Measurements from ENCODE around the gene RUNX1. TPM values are rescaled to one million over a fixed set of nuclear protein-coding genes. Genes with fewer than 3 reads are reported as not detected.

The RUNX1 gene
- total RNA-seq, 1 donor from 2014 or later, result 0.47 TPM

DNA sequence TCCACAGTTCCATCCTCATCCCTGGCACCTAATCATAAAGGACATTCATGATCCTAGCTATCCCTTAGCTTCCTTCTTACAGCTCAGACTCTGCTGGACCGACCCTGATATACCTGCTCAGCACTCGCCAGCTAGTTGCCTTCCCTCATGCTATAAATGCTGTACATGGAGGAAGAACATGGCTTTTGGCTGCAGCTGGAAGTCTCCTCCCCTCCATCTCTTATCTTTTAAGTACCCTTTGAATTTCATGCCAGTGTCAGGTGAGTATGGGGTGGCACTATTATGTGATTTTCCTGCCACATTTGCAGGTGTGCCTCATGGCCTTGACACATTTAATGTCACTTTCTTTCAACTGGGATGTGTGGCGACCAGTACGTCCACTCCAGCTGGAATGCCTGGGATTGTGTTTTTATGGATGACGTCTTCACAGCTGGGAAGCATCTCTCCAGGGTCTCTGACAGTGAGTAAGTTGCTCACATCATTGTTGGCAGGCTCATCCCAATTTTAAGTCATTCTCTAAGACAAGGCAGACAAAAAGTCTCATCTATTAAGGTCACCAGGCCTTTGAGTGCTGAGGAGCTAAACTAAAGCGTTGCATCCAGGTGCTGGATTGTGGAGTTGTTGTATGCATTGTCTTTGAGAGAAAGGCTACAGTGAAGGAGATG, 43.4 kb downstream of the RUNX1 start:
- peaks cover 1% of the 10 kb centered on the region for H3K27me3 Mint-ChIP-seq (ENCODE audit: unreplicated experiment)
- no peak overlapping the region for H3K4me3 Mint-ChIP-seq (ENCODE audit: unreplicated experiment)
- DNase-seq, result no peak
- H3K27ac Mint-ChIP-seq (ENCODE audit: unreplicated experiment), result no peak overlapping the region
- no peaks in the 10 kb centered on the region for H3K36me3 Mint-ChIP-seq (ENCODE audit: unreplicated experiment)
- peaks cover 2% of the 10 kb centered on the region for H3K9me3 Mint-ChIP-seq (ENCODE audit: unreplicated experiment)
- no peaks in the 10 kb centered on the region for H3K4me1 Mint-ChIP-seq (ENCODE audit: low read depth, unreplicated experiment)
- TF ChIP-seq, protein P1, sequence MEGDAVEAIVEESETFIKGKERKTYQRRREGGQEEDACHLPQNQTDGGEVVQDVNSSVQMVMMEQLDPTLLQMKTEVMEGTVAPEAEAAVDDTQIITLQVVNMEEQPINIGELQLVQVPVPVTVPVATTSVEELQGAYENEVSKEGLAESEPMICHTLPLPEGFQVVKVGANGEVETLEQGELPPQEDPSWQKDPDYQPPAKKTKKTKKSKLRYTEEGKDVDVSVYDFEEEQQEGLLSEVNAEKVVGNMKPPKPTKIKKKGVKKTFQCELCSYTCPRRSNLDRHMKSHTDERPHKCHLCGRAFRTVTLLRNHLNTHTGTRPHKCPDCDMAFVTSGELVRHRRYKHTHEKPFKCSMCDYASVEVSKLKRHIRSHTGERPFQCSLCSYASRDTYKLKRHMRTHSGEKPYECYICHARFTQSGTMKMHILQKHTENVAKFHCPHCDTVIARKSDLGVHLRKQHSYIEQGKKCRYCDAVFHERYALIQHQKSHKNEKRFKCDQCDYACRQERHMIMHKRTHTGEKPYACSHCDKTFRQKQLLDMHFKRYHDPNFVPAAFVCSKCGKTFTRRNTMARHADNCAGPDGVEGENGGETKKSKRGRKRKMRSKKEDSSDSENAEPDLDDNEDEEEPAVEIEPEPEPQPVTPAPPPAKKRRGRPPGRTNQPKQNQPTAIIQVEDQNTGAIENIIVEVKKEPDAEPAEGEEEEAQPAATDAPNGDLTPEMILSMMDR (IDR thresholded peaks at IDR 0.05; ENCODE audit: partially characterized antibody, unreplicated experiment), result no peak

DNA sequence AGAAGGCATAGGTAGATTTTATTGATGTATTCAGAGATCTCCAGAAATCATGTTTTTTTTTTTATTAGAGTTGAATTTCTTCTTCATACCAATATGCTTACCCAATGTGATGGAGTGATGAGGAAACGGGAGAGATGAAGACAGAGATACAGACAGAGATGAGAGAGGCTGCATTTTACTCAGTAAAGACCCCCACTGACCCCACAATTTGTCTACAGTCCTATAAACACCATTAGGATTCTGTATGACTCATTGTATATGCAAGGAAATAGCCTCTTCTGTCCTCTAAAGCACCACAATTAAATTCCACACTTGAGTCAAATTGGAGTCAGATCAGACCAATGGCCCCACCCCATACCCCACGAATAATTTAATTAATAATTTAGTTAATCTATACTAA, 44.0 kb downstream of the RUNX1 start:
- no peak overlapping the region for H3K4me3 Mint-ChIP-seq (ENCODE audit: unreplicated experiment)
- H3K36me3 Mint-ChIP-seq (ENCODE audit: unreplicated experiment), result no peaks in the 10 kb centered on the region
- peaks cover 1% of the 10 kb centered on the region for H3K27me3 Mint-ChIP-seq (ENCODE audit: unreplicated experiment)
- no peak for DNase-seq
- TF ChIP-seq, protein P1 (IDR thresholded peaks at IDR 0.05; ENCODE audit: partially characterized antibody, unreplicated experiment), result no peak
- peaks cover 2% of the 10 kb centered on the region for H3K9me3 Mint-ChIP-seq (ENCODE audit: unreplicated experiment)
- H3K4me1 Mint-ChIP-seq (ENCODE audit: low read depth, unreplicated experiment), result no peaks in the 10 kb centered on the region
- no peak overlapping the region for H3K27ac Mint-ChIP-seq (ENCODE audit: unreplicated experiment)

DNA sequence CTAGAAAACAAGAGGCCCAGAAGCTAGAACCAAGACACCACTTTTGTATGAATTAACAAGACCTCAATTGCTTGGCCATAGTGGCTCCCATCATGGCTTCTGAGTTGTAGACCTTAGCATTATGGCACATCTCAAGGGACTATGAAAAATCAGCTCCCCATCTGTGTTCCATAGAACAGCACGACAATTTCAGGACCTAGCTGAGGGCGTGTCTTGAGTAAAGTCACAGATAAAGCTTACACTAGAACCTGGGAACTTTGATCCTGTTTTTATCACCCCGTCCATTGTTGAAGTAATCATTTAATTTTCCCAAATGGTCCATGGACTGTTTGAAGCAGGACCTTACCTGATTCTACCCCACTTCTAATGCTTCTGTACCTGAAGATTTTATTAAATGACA, 44.8 kb downstream of the RUNX1 start:
- TF ChIP-seq, protein P1 (IDR thresholded peaks at IDR 0.05; ENCODE audit: partially characterized antibody, unreplicated experiment), result no peak
- no peak overlapping the region for H3K4me3 Mint-ChIP-seq (ENCODE audit: unreplicated experiment)
- H3K4me1 Mint-ChIP-seq (ENCODE audit: low read depth, unreplicated experiment), result no peaks in the 10 kb centered on the region
- DNase-seq, result no peak
- peaks cover 1% of the 10 kb centered on the region for H3K27me3 Mint-ChIP-seq (ENCODE audit: unreplicated experiment)
- peaks cover 2% of the 10 kb centered on the region for H3K9me3 Mint-ChIP-seq (ENCODE audit: unreplicated experiment)
- H3K27ac Mint-ChIP-seq (ENCODE audit: unreplicated experiment), result no peak overlapping the region
- no peaks in the 10 kb centered on the region for H3K36me3 Mint-ChIP-seq (ENCODE audit: unreplicated experiment)

DNA sequence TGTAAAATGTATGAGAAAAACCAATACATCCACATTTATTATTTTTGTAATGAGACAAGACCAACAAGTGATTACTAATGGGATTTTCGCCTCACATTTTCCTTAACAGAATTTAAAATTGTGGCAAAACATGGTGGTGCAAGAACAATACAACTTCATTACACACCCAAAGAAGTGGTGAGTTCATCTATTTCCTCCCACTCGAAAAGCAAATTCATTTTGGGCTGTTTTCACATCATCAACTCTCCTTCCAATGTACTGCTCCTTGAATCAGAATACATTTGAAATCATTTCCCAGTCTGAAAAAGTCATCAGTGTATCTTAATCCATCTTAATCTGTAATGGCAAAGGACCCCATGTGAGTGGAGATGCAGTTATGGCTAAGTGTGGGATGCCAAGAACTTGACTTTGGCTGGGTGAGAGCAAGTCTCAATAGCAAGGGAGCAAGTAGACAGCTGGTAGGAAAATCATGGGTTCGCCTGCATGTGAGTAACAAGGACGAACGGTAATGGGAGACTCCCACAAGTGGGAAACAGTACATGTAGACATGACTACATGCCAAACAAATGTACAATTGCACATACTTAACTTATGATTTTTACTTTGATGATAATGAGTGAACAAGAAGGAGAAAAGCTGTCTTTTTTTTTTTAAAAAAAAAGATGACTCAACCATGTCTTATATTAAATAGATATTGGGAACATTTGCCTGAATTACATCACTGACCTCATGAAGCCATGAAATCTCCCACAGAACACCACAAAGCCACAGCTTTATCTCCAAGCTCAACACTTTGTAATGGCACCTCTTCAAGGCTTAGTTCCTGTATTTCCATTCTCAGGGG, 46.0 kb downstream of the RUNX1 start:
- Mint-ChIP-seq H3K9me3 (ENCODE audit: unreplicated experiment) (peaks cover 2% of the 10 kb centered on the region), H3K27me3 (ENCODE audit: unreplicated experiment) (peaks cover 1% of the 10 kb centered on the region), H3K36me3 (ENCODE audit: unreplicated experiment) (no peaks in the 10 kb centered on the region), H3K4me3 (ENCODE audit: unreplicated experiment) (no peak overlapping the region), H3K27ac (ENCODE audit: unreplicated experiment) (no peak overlapping the region), H3K4me1 (ENCODE audit: low read depth, unreplicated experiment) (no peaks in the 10 kb centered on the region)
- TF ChIP-seq, protein P1 (IDR thresholded peaks at IDR 0.05; ENCODE audit: partially characterized antibody, unreplicated experiment), result no peak
- DNase-seq, result no peak

All from glutamatergic neuron (in vitro differentiated cells).